HepG2 (cell line): Measurements from ENCODE around the gene GADD45B. TPM values are rescaled to one million over a fixed set of nuclear protein-coding genes. Genes with fewer than 3 reads are reported as not detected.

ENCODE experiments used
- ELF1 ChIP-seq: sonication (generic); formaldehyde crosslinking; IDR thresholded peaks from 2 replicates; pipeline ENCODE4 v1.4.0; 2020; ENCODE audit warnings: missing genetic modification reagents
- HNRNPL ChIP-seq: fragments of 200-400 bp; formaldehyde crosslinking; IDR thresholded peaks from 2 replicates; pipeline ENCODE4 v1.6.1; 2017; ENCODE audit warnings: mild to moderate bottlenecking, low read depth, low read length
- MEIS2 ChIP-seq: sonication (generic); formaldehyde crosslinking; IDR thresholded peaks from 2 replicates; pipeline ENCODE4 v1.9.0; 2021; ENCODE audit warnings: mild to moderate bottlenecking, missing genetic modification reagents
- NCOA2 ChIP-seq: sonication (generic); formaldehyde crosslinking; IDR thresholded peaks from 2 replicates; pipeline ENCODE4 v1.8.0; 2022; ENCODE audit warnings: inconsistent platforms
- POLR2AphosphoS2 ChIP-seq: IDR thresholded peaks from 2 replicates; pipeline ENCODE4 v1.6.1; 2011; ENCODE audit warnings: low read depth, low read length, improper control_type of control experiment
- SKI ChIP-seq: fragments of 450-650 bp; IDR thresholded peaks from one replicate; pipeline ENCODE4 v1.6.1; 2018; ENCODE audit warnings: mild to moderate bottlenecking; ENCODE audit not compliant: partially characterized antibody
- TP53 ChIP-seq: sonication (generic); formaldehyde crosslinking; conservative IDR thresholded peaks from 2 replicates; pipeline ENCODE4 v1.4.0; 2020; ENCODE audit warnings: missing genetic modification reagents
- U2AF1 ChIP-seq: fragments of 200-400 bp; formaldehyde crosslinking; optimal IDR thresholded peaks from 2 replicates; pipeline ENCODE3; 2017; ENCODE audit warnings: mild to moderate bottlenecking, low read depth, low read length
- ZNF136 ChIP-seq: sonication (generic); formaldehyde crosslinking; IDR thresholded peaks from 2 replicates; pipeline ENCODE4 v1.8.1; 2022; ENCODE audit warnings: low read depth, mild to moderate bottlenecking, moderate library complexity, missing genetic modification reagents
- ZNF205 ChIP-seq: IDR thresholded peaks from 2 replicates; pipeline ENCODE4 v1.6.1; 2018; ENCODE audit warnings: missing biosample characterization, missing genetic modification reagents
- ZNF7 ChIP-seq: IDR thresholded peaks from 2 replicates; pipeline ENCODE4 v1.6.1; 2016; ENCODE audit warnings: missing biosample characterization, missing genetic modification reagents
- ZNF737 ChIP-seq: sonication (generic); formaldehyde crosslinking; IDR thresholded peaks from 2 replicates; pipeline ENCODE4 v1.5.0; 2020; ENCODE audit warnings: missing genetic modification reagents, mild to moderate bottlenecking, borderline replicate concordance
- ZNF776 ChIP-seq: sonication (generic); formaldehyde crosslinking; IDR thresholded peaks from 2 replicates; pipeline ENCODE4 v1.4.0; 2020; ENCODE audit warnings: mild to moderate bottlenecking, missing genetic modification reagents
- polyA plus RNA-seq, 8 experiments: library from polyadenylated mRNA; depleted of rRNA in 3 of 8; stranded (reverse) in 7 of 8; unstranded in 1 of 8; fragments of >200 nt; fragmentation: Illumina TruSeq in 4 of 8; extraction: Trizol in 4 of 8; gene quantifications; 2 replicates each; pipeline versions ENCODE4 v1.2.1 to v1.2.3, GENCODE V29; 2011 to 2016; ENCODE audit warnings: low read depth in 4 of 8, missing spikeins in 1 of 8, mixed read lengths in 1 of 8; ENCODE audit not compliant: insufficient read depth in 1 of 8
- total RNA-seq, 5 experiments: library from RNA; depleted of rRNA; stranded (reverse); fragments of >200 nt; fragmentation: Illumina TruSeq; extraction: Trizol; gene quantifications; 2 replicates each; pipeline ENCODE4 v1.2.3, GENCODE V29; 2016; ENCODE audit warnings: low read depth in 1 of 5
- TF ChIP-seq, protein P1 (sequence below): sonication (generic); formaldehyde crosslinking; IDR thresholded peaks from 2 replicates; pipeline ENCODE4 v1.5.0; 2020; ENCODE audit warnings: mild to moderate bottlenecking, missing genetic modification reagents
- TF ChIP-seq, protein P2 (sequence below): sonication (generic); formaldehyde crosslinking; IDR thresholded peaks from 2 replicates; pipeline ENCODE4 v1.5.1; 2020; ENCODE audit warnings: mild to moderate bottlenecking, missing genetic modification reagents, moderate library complexity
- TF ChIP-seq, protein P3 (sequence below): sonication (generic); formaldehyde crosslinking; IDR thresholded peaks from 2 replicates; pipeline ENCODE4 v1.4.0; 2020; ENCODE audit warnings: missing genetic modification reagents
- TF ChIP-seq, protein P4 (sequence below): sonication (generic); formaldehyde crosslinking; IDR thresholded peaks from 2 replicates; pipeline ENCODE4 v1.4.0; 2020; ENCODE audit warnings: missing genetic modification reagents
- TF ChIP-seq, protein P5 (sequence below): sonication (generic); formaldehyde crosslinking; IDR thresholded peaks from 2 replicates; pipeline ENCODE4 v1.8.0; 2023; ENCODE audit warnings: mild to moderate bottlenecking, missing genetic modification reagents

The GADD45B gene
- total and polyA plus RNA-seq, 2 of the 13 experiments (the other 11 are each of a cell fraction or from before 2014, with no cell fraction given), result 4.6 to 34.1 TPM

DNA sequence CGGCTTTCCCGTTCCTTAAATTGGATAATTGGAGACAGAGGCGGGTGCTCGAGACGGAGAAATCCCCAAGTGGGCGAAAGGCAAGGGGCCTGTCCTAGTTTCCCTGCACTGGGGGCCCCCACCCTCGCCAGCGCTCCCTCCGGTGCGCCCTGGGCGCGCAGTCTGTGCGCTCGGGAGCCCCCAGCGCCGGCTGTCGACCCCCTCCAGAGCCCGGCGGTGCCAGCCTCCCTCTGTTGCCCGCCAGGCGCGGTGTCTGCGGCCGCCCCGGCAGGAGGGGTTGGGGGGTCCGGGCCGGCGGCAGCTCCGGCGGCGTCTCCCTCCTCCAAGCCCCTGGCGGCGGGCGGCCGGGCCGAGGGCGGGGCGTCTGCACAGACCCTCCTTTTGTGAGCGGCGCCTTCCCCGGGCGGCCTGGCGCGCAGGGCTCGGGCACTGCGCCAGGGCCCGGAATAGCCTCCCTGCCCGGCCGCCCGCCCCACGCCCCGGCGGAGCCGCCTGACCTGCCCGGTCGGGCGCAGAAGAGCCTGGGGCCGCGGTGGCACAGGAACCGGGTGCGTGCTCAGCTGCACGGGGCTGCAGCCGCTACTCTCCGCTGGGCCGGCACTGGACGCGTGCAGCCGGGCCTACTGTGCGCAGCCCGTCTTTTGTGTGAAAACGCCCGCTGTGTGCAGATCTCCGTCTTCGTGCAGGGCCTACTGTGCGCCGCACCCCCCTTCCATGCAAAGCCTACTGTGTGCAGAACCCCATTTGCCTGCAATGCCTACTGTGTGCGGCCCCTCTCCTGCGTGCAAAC is 13.2 kb downstream of the GADD45B start (continued):
- TF ChIP-seq, protein P1, sequence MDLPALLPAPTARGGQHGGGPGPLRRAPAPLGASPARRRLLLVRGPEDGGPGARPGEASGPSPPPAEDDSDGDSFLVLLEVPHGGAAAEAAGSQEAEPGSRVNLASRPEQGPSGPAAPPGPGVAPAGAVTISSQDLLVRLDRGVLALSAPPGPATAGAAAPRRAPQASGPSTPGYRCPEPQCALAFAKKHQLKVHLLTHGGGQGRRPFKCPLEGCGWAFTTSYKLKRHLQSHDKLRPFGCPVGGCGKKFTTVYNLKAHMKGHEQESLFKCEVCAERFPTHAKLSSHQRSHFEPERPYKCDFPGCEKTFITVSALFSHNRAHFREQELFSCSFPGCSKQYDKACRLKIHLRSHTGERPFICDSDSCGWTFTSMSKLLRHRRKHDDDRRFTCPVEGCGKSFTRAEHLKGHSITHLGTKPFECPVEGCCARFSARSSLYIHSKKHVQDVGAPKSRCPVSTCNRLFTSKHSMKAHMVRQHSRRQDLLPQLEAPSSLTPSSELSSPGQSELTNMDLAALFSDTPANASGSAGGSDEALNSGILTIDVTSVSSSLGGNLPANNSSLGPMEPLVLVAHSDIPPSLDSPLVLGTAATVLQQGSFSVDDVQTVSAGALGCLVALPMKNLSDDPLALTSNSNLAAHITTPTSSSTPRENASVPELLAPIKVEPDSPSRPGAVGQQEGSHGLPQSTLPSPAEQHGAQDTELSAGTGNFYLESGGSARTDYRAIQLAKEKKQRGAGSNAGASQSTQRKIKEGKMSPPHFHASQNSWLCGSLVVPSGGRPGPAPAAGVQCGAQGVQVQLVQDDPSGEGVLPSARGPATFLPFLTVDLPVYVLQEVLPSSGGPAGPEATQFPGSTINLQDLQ, result no peak
- no peak for TF ChIP-seq ZNF776
- TF ChIP-seq, protein P2, sequence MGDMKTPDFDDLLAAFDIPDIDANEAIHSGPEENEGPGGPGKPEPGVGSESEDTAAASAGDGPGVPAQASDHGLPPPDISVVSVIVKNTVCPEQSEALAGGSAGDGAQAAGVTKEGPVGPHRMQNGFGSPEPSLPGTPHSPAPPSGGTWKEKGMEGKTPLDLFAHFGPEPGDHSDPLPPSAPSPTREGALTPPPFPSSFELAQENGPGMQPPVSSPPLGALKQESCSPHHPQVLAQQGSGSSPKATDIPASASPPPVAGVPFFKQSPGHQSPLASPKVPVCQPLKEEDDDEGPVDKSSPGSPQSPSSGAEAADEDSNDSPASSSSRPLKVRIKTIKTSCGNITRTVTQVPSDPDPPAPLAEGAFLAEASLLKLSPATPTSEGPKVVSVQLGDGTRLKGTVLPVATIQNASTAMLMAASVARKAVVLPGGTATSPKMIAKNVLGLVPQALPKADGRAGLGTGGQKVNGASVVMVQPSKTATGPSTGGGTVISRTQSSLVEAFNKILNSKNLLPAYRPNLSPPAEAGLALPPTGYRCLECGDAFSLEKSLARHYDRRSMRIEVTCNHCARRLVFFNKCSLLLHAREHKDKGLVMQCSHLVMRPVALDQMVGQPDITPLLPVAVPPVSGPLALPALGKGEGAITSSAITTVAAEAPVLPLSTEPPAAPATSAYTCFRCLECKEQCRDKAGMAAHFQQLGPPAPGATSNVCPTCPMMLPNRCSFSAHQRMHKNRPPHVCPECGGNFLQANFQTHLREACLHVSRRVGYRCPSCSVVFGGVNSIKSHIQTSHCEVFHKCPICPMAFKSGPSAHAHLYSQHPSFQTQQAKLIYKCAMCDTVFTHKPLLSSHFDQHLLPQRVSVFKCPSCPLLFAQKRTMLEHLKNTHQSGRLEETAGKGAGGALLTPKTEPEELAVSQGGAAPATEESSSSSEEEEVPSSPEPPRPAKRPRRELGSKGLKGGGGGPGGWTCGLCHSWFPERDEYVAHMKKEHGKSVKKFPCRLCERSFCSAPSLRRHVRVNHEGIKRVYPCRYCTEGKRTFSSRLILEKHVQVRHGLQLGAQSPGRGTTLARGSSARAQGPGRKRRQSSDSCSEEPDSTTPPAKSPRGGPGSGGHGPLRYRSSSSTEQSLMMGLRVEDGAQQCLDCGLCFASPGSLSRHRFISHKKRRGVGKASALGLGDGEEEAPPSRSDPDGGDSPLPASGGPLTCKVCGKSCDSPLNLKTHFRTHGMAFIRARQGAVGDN (CRISPR knock-in tag), result peak; percentile 34; the same call in 1 of the 2 replicates
- no peak for TF ChIP-seq ZNF7
- no peak for TF ChIP-seq ZNF737
- TF ChIP-seq, protein P3, sequence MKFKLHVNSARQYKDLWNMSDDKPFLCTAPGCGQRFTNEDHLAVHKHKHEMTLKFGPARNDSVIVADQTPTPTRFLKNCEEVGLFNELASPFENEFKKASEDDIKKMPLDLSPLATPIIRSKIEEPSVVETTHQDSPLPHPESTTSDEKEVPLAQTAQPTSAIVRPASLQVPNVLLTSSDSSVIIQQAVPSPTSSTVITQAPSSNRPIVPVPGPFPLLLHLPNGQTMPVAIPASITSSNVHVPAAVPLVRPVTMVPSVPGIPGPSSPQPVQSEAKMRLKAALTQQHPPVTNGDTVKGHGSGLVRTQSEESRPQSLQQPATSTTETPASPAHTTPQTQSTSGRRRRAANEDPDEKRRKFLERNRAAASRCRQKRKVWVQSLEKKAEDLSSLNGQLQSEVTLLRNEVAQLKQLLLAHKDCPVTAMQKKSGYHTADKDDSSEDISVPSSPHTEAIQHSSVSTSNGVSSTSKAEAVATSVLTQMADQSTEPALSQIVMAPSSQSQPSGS (CRISPR knock-in tag), result no peak
- TF ChIP-seq HNRNPL, result 0 out of 2 replicates have a peak, but pooled peaks have one; percentile 64
- no peak for TF ChIP-seq POLR2AphosphoS2
- no peak for TF ChIP-seq SKI
- TF ChIP-seq MEIS2, result no peak
- no peak for TF ChIP-seq ELF1 (CRISPR knock-in tag)
- TF ChIP-seq, protein P4, sequence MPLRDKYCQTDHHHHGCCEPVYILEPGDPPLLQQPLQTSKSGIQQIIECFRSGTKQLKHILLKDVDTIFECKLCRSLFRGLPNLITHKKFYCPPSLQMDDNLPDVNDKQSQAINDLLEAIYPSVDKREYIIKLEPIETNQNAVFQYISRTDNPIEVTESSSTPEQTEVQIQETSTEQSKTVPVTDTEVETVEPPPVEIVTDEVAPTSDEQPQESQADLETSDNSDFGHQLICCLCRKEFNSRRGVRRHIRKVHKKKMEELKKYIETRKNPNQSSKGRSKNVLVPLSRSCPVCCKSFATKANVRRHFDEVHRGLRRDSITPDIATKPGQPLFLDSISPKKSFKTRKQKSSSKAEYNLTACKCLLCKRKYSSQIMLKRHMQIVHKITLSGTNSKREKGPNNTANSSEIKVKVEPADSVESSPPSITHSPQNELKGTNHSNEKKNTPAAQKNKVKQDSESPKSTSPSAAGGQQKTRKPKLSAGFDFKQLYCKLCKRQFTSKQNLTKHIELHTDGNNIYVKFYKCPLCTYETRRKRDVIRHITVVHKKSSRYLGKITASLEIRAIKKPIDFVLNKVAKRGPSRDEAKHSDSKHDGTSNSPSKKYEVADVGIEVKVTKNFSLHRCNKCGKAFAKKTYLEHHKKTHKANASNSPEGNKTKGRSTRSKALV (CRISPR knock-in tag), result peak; percentile 14; the same call in 1 of the 2 replicates
- no peak for TF ChIP-seq U2AF1
- TF ChIP-seq NCOA2 (CRISPR knock-in tag), result no peak
- no peak for TF ChIP-seq ZNF136 (CRISPR knock-in tag)
- TF ChIP-seq TP53, result no peak
- TF ChIP-seq, protein P5, sequence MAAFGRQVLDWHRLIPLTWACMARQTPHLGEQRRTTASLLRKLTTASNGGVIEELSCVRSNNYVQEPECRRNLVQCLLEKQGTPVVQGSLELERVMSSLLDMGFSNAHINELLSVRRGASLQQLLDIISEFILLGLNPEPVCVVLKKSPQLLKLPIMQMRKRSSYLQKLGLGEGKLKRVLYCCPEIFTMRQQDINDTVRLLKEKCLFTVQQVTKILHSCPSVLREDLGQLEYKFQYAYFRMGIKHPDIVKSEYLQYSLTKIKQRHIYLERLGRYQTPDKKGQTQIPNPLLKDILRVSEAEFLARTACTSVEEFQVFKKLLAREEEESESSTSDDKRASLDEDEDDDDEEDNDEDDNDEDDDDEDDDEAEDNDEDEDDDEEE (CRISPR knock-in tag), result no peak
- no peak for TF ChIP-seq ZNF205 (CRISPR knock-in tag)
